GM21786 (cell line): ENCODE data around the gene ANXA5.

Experiments
- ATAC-seq: cut with Tn5 transposase; IDR thresholded peaks from one replicate; pipeline ENCODE4 v1.9.1; 2021; ENCODE audit not compliant: unreplicated experiment

The ANXA5 gene

GRCh38 chr4:121712001-121712651 lies 15.3 kb upstream of the ANXA5 start:
- no peak for ATAC-seq

DNA sequence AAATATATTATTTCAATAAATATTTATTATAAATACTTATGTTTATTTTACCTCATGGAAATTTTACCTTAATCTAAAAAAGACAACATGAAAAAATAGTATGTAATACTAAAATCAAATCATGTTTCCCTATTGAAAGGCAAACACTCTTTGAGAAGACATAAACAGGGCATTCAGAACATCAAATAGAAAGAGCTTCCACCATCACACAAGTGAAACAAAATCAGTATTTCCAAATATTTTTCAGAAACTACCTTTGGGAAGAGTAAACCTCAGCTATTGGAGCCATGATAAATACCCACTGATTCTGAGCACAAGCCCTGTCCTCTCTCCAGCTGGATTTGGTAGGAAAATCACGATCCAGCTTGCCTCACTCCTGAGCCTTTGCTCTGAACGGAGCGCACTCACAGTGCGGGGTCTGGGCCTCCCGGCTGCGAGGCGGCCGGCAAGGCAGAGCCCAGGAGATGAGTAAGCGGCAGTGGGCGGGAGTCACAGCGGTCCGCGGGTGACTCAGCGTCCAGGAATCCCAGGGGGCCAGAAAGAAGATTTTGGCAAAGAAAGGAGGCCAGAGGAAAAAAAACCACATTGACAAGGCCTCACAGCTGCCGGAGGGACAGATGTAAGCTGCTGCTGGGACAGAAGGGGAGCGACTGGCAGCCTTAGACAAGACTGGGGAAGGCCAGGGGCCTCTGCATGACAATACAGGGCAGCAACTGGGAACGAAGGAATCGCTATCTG lies 14.7 kb upstream of the ANXA5 start:
- ATAC-seq = peak; percentile 95

GRCh38 chr4:121709766-121710405 lies 13.1 kb upstream of the ANXA5 start:
- no peak for ATAC-seq

GRCh38 chr4:121707344-121707743 lies 10.6 kb upstream of the ANXA5 start:
- no peak for ATAC-seq

- ATAC-seq = peak; percentile 41
These were observed 9.8 kb upstream of the ANXA5 start for GRCh38 chr4:121706595-121707021.

DNA sequence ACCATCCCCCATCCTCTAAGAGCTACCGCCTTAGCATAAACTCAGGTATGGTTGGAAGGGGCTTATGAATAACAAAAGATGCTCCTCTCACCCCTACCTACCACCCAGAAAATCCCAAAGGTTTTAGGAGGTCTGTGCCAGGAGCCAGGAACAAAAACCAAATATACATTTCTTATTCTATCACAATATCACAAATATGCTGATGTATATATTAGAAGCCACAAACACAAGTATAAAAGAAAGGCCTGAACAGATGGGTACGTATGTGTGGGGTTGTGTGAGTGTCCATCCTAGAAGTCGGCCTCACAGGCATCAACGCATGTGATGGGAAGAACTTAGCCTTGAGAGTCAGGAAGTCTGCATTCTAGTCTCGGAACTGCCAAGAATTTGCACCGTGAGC lies 8.7 kb upstream of the ANXA5 start:
- ATAC-seq = no peak

- no peak for ATAC-seq
These were observed 5.4 kb upstream of the ANXA5 start for GRCh38 chr4:121702136-121702535.

DNA sequence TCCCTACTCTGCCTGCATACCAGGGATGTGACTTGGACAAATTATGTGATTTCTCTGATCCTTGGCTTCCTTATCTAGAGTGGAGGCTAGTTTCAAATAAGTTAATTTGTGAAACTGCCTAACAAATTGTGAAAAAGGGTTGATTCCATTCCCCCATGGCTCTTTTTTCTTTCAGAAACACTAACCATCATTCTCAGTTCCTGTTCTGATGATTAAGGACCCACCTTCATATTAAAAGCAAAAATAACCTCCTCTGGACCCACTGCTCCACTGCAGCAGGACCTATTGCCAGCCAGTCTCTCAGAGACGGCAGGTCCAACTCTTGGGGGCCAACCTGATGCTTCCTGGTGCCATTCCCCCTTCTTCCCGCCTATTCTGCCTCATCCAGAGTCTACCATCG lies 4.5 kb upstream of the ANXA5 start:
- no peak for ATAC-seq

DNA sequence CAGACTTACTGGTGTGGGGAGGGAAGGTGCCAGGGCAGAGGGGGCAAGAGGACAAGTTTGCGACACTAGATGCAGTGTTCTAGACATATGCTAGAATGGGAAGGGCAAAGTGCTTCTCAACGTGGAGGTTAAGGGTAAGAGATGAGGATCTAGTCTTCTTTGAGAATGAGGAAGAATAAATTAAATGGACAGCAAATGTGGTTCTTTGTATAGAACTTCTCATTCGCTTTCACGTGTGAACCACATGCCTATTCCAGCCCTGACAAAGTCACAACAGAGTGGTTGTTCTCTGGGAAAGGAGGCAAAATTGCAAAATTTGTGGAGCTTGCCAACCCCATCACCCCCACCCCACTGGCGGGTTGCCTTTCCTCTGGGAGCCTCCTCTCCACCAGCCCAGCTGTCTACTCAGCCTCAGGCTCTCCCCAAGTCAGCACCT lies 1.5 kb upstream of the ANXA5 start:
- ATAC-seq = no peak

GRCh38 chr4:121697564-121697963 lies 784 bp upstream of the ANXA5 start:
- peak; percentile 8 for ATAC-seq

DNA sequence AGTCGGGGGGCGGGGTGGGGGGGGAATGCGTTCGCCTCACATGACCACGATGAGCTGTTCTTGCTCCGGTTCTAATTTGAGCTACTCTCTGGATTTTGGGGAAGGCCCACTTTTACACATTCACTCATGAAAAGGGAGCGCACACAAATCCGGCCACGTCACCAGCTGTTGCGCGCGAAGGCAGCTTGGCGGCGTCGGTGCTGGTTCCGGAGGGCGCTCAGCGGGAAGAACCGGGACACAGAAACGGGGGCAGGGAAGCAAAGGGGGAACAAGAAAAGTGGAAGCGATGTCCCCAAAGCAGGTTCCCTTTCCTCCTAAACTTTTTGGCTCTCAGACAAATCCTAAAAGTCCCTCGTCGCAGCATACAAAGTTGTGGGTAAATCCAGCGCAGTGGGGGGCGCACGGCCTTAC lies 605 bp downstream of the ANXA5 start:
- ATAC-seq = peak; percentile 29

DNA sequence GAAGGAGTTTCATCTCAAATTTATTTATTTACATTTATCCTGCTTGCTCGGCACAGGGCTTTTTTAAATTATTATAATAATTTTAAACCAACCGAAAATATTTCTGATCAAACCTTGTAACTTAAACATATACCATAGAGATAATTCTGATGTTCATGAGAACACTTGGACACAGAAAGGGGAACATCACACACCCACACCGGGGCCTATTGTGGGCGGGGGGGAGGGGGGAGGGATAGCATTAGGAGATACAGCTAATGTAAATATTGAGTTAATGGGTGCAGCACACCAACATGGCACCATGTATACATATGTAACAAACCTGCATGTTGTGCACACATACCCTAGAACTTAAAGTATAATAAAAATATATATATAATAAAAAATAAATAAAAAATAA lies 2.9 kb downstream of the ANXA5 start:
- ATAC-seq = no peak

GRCh38 chr4:121693450-121693849 lies 3.3 kb downstream of the ANXA5 start:
- ATAC-seq = no peak

DNA sequence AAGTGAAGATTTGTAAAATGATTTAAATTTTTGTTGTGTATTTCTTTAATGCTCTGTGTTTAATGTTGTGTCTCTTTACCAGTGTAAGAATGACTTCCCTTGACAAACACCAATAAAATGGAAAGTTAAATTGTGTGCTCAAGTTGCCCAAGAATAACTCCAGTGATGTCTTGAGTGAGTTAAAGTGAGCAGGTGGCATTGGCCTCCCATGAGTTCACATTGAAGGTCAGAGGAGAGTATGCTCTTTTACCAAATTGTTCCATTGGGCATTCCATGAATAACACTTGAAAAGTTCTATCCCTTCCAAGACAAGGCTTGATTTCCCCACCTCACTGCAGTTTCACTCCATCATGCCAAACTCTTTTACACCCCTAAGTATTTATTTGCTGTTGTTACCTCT lies 4.5 kb downstream of the ANXA5 start:
- ATAC-seq = no peak

GRCh38 chr4:121690001-121690400 lies 6.8 kb downstream of the ANXA5 start:
- ATAC-seq = no peak

DNA sequence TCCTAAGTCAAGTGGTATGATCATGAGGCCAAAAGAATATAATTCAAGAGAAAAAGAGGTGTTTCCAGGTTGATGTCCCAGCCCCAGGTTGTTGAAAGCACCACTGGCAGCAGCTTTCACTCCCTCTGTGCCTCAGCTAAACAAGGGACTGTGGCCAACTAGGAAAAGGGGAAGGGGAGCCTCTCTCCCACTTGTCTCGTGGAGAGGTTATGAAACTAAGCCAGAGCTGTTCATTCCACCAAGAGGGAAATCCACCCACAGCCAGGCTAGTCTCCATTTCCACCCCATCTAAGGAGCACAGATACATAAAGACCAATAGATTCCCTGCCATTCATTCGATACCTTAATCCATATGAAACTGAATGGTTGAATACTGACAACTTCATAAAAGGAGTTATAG lies 8.1 kb downstream of the ANXA5 start:
- ATAC-seq = no peak

- ATAC-seq = no peak
These were observed 8.5 kb downstream of the ANXA5 start for GRCh38 chr4:121688261-121688660.

GRCh38 chr4:121686255-121686654 lies 10.5 kb downstream of the ANXA5 start:
- ATAC-seq = no peak

DNA sequence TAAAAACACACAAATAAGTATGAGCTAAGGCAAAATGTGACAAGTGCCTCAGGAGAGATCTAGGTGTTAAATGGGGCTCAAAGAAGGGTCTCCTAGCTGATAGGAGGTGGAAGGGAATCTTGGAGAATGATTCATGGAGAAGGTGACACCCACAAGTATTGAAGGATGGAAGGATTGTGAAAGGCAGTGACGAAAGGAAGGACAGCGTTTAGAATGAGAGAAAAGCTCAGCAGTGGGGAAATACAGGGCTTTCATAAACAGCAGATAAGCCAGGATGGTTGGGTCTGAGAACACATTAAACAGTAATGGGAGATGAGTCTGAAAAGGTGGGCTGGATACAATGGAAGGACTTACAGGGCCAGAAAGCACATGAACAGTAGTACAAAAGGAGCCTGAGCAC lies 11.5 kb downstream of the ANXA5 start:
- ATAC-seq = no peak

GRCh38 chr4:121684561-121684960 lies 12.2 kb downstream of the ANXA5 start:
- ATAC-seq = no peak

DNA sequence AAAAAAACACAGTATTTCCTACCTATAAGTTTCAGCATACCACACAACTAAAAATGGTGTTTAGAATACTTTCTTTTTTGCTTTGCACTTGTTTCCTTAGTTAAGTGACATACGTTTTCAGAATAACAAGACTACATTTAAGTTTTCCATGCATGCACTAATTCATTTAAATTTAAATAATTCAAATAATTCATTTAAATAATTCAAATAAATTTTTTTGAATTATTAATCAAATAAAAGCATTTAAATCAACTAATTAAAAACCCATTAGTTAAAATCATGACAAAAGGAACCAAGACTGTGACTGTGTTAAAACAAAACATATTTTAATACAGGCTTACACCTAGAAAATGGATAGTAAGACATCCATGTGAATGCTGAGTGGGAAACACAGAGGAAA lies 12.8 kb downstream of the ANXA5 start:
- no peak for ATAC-seq

DNA sequence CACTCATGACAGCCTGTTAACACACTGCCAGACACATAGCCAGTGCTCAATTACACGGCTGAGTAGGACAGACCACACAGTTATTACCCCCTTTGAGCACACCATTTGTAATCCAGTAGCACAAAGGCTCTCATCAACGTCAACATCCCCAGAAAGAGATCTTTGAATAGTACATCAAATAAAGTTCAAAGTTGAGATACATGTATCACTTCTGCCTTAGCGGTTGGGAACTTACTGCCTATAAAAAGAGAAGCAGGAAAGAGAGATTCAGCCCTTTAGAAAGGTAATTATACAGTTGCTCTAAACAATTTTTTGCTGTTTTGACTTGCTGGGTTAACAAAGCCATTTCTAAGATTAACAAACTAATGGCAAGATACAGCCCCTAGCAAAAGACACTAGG lies 16.2 kb downstream of the ANXA5 start:
- no peak for ATAC-seq
